HFFc6 (cell line): ENCODE results near the gene ALG6. TPM values are rescaled to one million over a fixed set of nuclear protein-coding genes. Genes with fewer than 3 reads are reported as not detected.
A peak's percentile ranks its signal among the peaks of the same experiment; 100 is the strongest.
"Not testable (repeated sequence)": the region's sequence is repeated elsewhere in the genome, so short reads cannot be mapped to it uniquely, and the experiment has no call there.

Experiments used
- DNase-seq: peaks from one replicate; pipeline ENCODE4 v3.0.0-alpha.2; 2018
- H3K27ac Mint-ChIP-seq: 2 replicates; pipeline ENCODE4 v1.8.0; 2020; ENCODE audit warnings: mild to moderate bottlenecking, mixed read lengths
- H3K27me3 Mint-ChIP-seq: 2 replicates; pipeline ENCODE4 v1.8.0; 2021; ENCODE audit warnings: mild to moderate bottlenecking, moderate library complexity, mixed read lengths; ENCODE audit not compliant: insufficient read depth
- H3K36me3 Mint-ChIP-seq: 2 replicates; pipeline ENCODE4 v1.8.0; 2021; ENCODE audit warnings: low read depth, mixed read lengths
- H3K4me1 Mint-ChIP-seq: 2 replicates; pipeline ENCODE4 v1.8.0; 2020; ENCODE audit warnings: low read depth, mixed read lengths
- H3K4me3 Mint-ChIP-seq: 2 replicates; pipeline ENCODE4 v1.8.0; 2020; ENCODE audit warnings: mild to moderate bottlenecking, moderate library complexity, mixed read lengths
- H3K9me3 Mint-ChIP-seq: 2 replicates; pipeline ENCODE4 v1.8.0; 2020; ENCODE audit warnings: mild to moderate bottlenecking, mixed read lengths
- CTCF ChIP-seq: fragments of 200-600 bp; sonication (generic); IDR thresholded peaks from 2 replicates; pipeline ENCODE4 v1.5.0; 2021; ENCODE audit warnings: antibody characterized with exemption, mild to moderate bottlenecking
- total RNA-seq, 6 experiments: library from RNA; stranded (reverse); fragmentation: NEBNext Ultra II Directional; extraction: Animal tissue kit (Norgen Biotek cat#: 25700); gene quantifications; 2 replicates in 1 of 6; 3 replicates in 5 of 6; pipeline ENCODE4 v1.2.3, GENCODE V29; 2021

ALG6 gene
- total RNA-seq, 6 experiments from 2014 or later = 6.7 to 9.0 (median 7.7) TPM

GRCh38 chr1:63461661-63462230 is 94.3 kb downstream of the ALG6 start:
- Mint-ChIP-seq H3K4me1 (peaks cover 14% of the 10 kb centered on the region), H3K27me3 (no peaks in the 10 kb centered on the region), H3K4me3 (no peak overlapping the region), H3K36me3 (peaks cover 27% of the 10 kb centered on the region), H3K27ac (no peak overlapping the region), H3K9me3 (peaks cover 9% of the 10 kb centered on the region)
- no peak for DNase-seq
- TF ChIP-seq CTCF = no peak

- TF ChIP-seq CTCF = no peak
- peaks cover 9% of the 10 kb centered on the region for H3K9me3 Mint-ChIP-seq
- DNase-seq = no peak
- peaks cover 23% of the 10 kb centered on the region for H3K36me3 Mint-ChIP-seq
- H3K4me1 Mint-ChIP-seq = peaks cover 14% of the 10 kb centered on the region
- no peak overlapping the region for H3K4me3 Mint-ChIP-seq
- no peaks in the 10 kb centered on the region for H3K27me3 Mint-ChIP-seq
- H3K27ac Mint-ChIP-seq = no peak overlapping the region
These were observed 95.8 kb downstream of the ALG6 start for GRCh38 chr1:63463248-63463647.

GRCh38 chr1:63466181-63466580 is 98.8 kb downstream of the ALG6 start:
- no peak for DNase-seq
- Mint-ChIP-seq H3K27ac (no peak overlapping the region), H3K27me3 (no peaks in the 10 kb centered on the region), H3K4me1 (peaks cover 14% of the 10 kb centered on the region), H3K4me3 (no peak overlapping the region), H3K36me3 (peaks cover 35% of the 10 kb centered on the region), H3K9me3 (peaks cover 9% of the 10 kb centered on the region)
- no peak for TF ChIP-seq CTCF

- Mint-ChIP-seq H3K27me3 (no peaks in the 10 kb centered on the region), H3K9me3 (peaks cover 9% of the 10 kb centered on the region), H3K36me3 (peaks cover 30% of the 10 kb centered on the region), H3K4me3 (no peak overlapping the region), H3K4me1 (peaks cover 14% of the 10 kb centered on the region), H3K27ac (no peak overlapping the region)
- no peak for TF ChIP-seq CTCF
- DNase-seq = no peak
These were observed 99.3 kb downstream of the ALG6 start for GRCh38 chr1:63466759-63467158.

- H3K27ac Mint-ChIP-seq, H3K4me3 Mint-ChIP-seq, DNase-seq, H3K9me3 Mint-ChIP-seq, H3K27me3 Mint-ChIP-seq, H3K4me1 Mint-ChIP-seq: not testable (repeated sequence)
- peaks cover 14% of the 10 kb centered on the region for H3K36me3 Mint-ChIP-seq
These were observed 101.3 kb downstream of the ALG6 start for GRCh38 chr1:63468683-63469082.

GRCh38 chr1:63475761-63476160 is 108.3 kb downstream of the ALG6 start:
- TF ChIP-seq CTCF = no peak
- Mint-ChIP-seq H3K4me1 (peaks cover 12% of the 10 kb centered on the region), H3K27ac (0 out of 2 replicates have a peak overlapping the region, but pooled peaks have one; percentile 18), H3K36me3 (peaks cover 1% of the 10 kb centered on the region), H3K9me3 (no peaks in the 10 kb centered on the region), H3K4me3 (no peak overlapping the region), H3K27me3 (no peaks in the 10 kb centered on the region)
- no peak for DNase-seq
